Small intestine (tissue), 4 donors: ENCODE measurements around the gene ST3GAL2. TPM values are rescaled to one million over a fixed set of nuclear protein-coding genes. Genes with fewer than 3 reads are reported as not detected.

ENCODE experiments used
- polyA plus RNA-seq, 4 donors: library from polyadenylated mRNA; stranded (reverse) in 3 of 4; unstranded in 1 of 4; fragments of 200-250 nt in 3 of 4; fragments of 120-200 nt in 1 of 4; gene quantifications; one replicate each; pipeline versions ENCODE4 v1.2.1 to v1.2.3, GENCODE V29; 2013
- donor health status: healthy with polysubstance abuse.
- donor health status: Bipolar disorder and iron deficiency.
- donor health status: healthy.

Gene ST3GAL2
- polyA plus RNA-seq, 4 donors: 5.6 to 16.3 (median 8.4) TPM

Other genes starting within 250 kb of the ST3GAL2 start
- 10 to 100 TPM in 3 of 4 donors, 1 to 10 TPM in 1; 6.3 to 12.9 (median 11.3) TPM for gene EXOSC6, start 187.2 kb downstream of the ST3GAL2 start, polyA plus RNA-seq
- 10 to 100 TPM; 21.7 to 56.8 (median 45.4) TPM for gene AARS1, start 149.6 kb downstream of the ST3GAL2 start, polyA plus RNA-seq
- 10 to 100 TPM; 21.3 to 28.9 (median 27.7) TPM for gene DDX19B, start 139.9 kb downstream of the ST3GAL2 start, polyA plus RNA-seq
- gene DDX19A, start 92.2 kb downstream of the ST3GAL2 start, polyA plus RNA-seq: 10 to 100 TPM; 11.0 to 27.8 (median 18.4) TPM
- 10 to 100 TPM; 19.6 to 43.5 (median 24.4) TPM for gene FCSK, start 15.5 kb upstream of the ST3GAL2 start, polyA plus RNA-seq
- 10 to 100 TPM; 48.1 to 93.5 (median 54.3) TPM for gene COG4, start 84.5 kb upstream of the ST3GAL2 start, polyA plus RNA-seq
- gene SF3B3, start 84.7 kb upstream of the ST3GAL2 start, polyA plus RNA-seq: 100 to 1,000 TPM in 1 of 4 donors, 10 to 100 TPM in 3; 33.3 to 203 (median 69.3) TPM
- 10 to 100 TPM in 1 of 4 donors, 1 to 10 TPM in 2, not detected in 1; 1.5 to 25.2 (median 6.5) TPM for gene IL34, start 207.5 kb upstream of the ST3GAL2 start, polyA plus RNA-seq
- gene MTSS2, start 247.0 kb upstream of the ST3GAL2 start, polyA plus RNA-seq: 10 to 100 TPM in 2 of 4 donors, 1 to 10 TPM in 2; 2.9 to 15.2 (median 11.0) TPM